PFSK-1 (cell line): ENCODE measurements around the gene SLCO2A1.

ENCODE experiments used
- FOXP2 ChIP-seq: optimal IDR thresholded peaks from 2 replicates; pipeline ENCODE3; 2011; ENCODE audit warnings: borderline replicate concordance, control low read depth, inconsistent platforms; ENCODE audit not compliant: insufficient read depth; ENCODE audit errors: extremely low read length, extremely low read depth
- POLR2AphosphoS5 ChIP-seq: IDR thresholded peaks from 2 replicates; pipeline ENCODE4 v1.6.1; 2012; ENCODE audit warnings: low read depth, mild to moderate bottlenecking, control low read depth, low read length, moderate library complexity
- REST ChIP-seq, 2 experiments: IDR thresholded peaks; 2 replicates each; pipeline versions ENCODE4 v1.6.1 to v1.8.0; 2011 to 2012; ENCODE audit warnings: low read depth in 2 of 2, low read length in 2 of 2, control low read depth in 1 of 2, inconsistent platforms in 1 of 2, mild to moderate bottlenecking in 1 of 2, moderate library complexity in 1 of 2; ENCODE audit not compliant: insufficient read depth in 1 of 2
- SIN3A ChIP-seq: IDR thresholded peaks from 2 replicates; pipeline ENCODE4 v1.6.1; 2012; ENCODE audit warnings: mild to moderate bottlenecking, low read length, moderate library complexity, borderline replicate concordance; ENCODE audit not compliant: insufficient read depth
- TAF1 ChIP-seq: IDR thresholded peaks from 2 replicates; pipeline ENCODE4 v1.6.1; 2012; ENCODE audit warnings: low read length, control low read depth, borderline replicate concordance; ENCODE audit not compliant: insufficient read depth

- TF ChIP-seq TAF1 (no peak), SIN3A (no peak), REST (IDR thresholded peaks at IDR 0.05; ENCODE audit: insufficient read depth in 1 of 2, low read depth in 2 of 2, low read length in 2 of 2) (no peak), POLR2AphosphoS5 (no peak), FOXP2 (no peak)
Observed at GRCh38 chr3:133917144-133917543, 112.6 kb downstream of the SLCO2A1 start.
